ENCODE results near the gene ELL.

DNA sequence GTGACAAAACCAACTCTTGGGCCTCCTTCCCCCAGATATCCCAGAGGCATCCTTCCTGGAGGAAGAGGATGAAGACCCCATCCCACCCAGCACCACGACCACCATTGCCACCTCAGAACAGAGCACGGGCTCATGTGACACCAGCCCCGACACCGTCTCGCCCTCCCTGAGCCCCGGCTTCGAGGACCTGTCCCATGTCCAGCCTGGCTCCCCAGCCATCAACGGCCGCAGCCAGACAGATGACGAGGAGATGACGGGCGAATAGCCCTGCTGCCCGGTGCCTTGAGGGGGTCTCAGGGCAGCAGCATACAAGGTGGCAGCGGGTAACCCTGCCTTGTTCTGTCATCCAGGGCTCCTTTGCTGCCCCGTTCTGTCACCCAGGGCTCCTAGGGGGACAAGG, 46.5 kb upstream of the ELL start:
- TF ChIP-seq, protein P1, sequence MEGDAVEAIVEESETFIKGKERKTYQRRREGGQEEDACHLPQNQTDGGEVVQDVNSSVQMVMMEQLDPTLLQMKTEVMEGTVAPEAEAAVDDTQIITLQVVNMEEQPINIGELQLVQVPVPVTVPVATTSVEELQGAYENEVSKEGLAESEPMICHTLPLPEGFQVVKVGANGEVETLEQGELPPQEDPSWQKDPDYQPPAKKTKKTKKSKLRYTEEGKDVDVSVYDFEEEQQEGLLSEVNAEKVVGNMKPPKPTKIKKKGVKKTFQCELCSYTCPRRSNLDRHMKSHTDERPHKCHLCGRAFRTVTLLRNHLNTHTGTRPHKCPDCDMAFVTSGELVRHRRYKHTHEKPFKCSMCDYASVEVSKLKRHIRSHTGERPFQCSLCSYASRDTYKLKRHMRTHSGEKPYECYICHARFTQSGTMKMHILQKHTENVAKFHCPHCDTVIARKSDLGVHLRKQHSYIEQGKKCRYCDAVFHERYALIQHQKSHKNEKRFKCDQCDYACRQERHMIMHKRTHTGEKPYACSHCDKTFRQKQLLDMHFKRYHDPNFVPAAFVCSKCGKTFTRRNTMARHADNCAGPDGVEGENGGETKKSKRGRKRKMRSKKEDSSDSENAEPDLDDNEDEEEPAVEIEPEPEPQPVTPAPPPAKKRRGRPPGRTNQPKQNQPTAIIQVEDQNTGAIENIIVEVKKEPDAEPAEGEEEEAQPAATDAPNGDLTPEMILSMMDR (IDR thresholded peaks at IDR 0.05), result no peak
- no peak for TF ChIP-seq POLR2A (IDR thresholded peaks at IDR 0.05)
- TF ChIP-seq POLR2AphosphoS5 (IDR thresholded peaks at IDR 0.05; ENCODE audit: insufficient read depth in 1 of 2, low read depth in 1 of 2), result no peak
